Transverse colon (tissue), 4 donors: ENCODE data around the gene PRKCE.

Experiments used
- POLR2A ChIP-seq: fragments of 450-650 bp; IDR thresholded peaks from one replicate; pipeline ENCODE4 v1.6.1; 2016; ENCODE audit warnings: antibody characterized with exemption, mild to moderate bottlenecking, moderate library complexity
- POLR2AphosphoS5 ChIP-seq, 3 donors: sonication (generic); formaldehyde crosslinking; IDR thresholded peaks; one replicate each; pipeline ENCODE4 v1.6.1; 2016; ENCODE audit warnings: antibody characterized with exemption in 3 of 3
- TF ChIP-seq, protein P1 (sequence below), 5 experiments: fragments of 200-600 bp in 3 of 5; fragments of 450-650 bp in 2 of 5; sonication (generic) in 3 of 5; IDR thresholded peaks; 1 replicate in 2 of 5; 2 replicates in 3 of 5; pipeline ENCODE4 v1.5.1; 2016 to 2017; ENCODE audit warnings: antibody characterized with exemption in 5 of 5, inconsistent platforms in 3 of 5, mild to moderate bottlenecking in 2 of 5, moderate library complexity in 1 of 5

DNA sequence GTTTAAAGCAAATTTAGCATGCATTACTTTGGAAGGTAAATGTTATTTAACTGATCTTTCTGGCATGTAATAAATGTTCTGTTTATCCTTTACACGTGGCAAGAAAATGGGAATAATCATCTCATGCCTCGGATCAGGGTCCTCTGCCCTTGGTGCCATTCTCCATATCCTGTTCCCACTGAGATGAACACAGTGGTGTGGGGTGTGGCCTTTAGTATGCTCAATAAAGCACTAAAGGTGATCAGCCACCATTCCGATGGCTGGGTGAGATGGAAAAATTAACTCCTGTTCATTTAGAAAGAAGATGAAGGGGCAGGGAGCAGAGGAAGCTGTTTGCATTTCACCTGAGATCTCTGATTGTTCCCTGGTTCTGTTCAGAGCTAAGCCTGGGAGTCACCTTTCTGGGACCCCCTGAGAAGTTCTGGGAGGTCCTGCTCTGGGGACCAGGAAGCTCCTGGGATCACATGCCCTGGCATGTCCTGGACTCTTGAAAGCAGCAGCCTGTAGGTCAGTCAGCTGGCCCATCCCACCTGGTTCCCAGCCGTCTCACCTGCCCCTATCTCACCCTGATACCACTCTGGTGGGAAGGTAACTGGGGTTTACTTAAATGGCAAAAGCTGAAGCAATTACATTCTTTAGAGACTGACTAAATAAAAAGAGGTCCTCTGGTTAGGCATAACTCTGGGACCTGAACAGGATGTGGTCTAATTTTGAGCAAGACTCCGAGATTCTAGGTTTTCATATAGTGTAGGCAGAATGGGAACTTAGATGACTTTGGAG, 356.8 kb downstream of the PRKCE start:
- TF ChIP-seq, protein P1, sequence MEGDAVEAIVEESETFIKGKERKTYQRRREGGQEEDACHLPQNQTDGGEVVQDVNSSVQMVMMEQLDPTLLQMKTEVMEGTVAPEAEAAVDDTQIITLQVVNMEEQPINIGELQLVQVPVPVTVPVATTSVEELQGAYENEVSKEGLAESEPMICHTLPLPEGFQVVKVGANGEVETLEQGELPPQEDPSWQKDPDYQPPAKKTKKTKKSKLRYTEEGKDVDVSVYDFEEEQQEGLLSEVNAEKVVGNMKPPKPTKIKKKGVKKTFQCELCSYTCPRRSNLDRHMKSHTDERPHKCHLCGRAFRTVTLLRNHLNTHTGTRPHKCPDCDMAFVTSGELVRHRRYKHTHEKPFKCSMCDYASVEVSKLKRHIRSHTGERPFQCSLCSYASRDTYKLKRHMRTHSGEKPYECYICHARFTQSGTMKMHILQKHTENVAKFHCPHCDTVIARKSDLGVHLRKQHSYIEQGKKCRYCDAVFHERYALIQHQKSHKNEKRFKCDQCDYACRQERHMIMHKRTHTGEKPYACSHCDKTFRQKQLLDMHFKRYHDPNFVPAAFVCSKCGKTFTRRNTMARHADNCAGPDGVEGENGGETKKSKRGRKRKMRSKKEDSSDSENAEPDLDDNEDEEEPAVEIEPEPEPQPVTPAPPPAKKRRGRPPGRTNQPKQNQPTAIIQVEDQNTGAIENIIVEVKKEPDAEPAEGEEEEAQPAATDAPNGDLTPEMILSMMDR (IDR thresholded peaks at IDR 0.05) = no peak
- TF ChIP-seq POLR2A (no peak), POLR2AphosphoS5 (IDR thresholded peaks at IDR 0.05) (no peak)
